ENCODE measurements around the gene COQ8B. TPM values are rescaled to one million over a fixed set of nuclear protein-coding genes. Genes with fewer than 3 reads are reported as not detected.

COQ8B gene
- total RNA-seq, 1 donor from 2014 or later: 38.5 TPM

DNA sequence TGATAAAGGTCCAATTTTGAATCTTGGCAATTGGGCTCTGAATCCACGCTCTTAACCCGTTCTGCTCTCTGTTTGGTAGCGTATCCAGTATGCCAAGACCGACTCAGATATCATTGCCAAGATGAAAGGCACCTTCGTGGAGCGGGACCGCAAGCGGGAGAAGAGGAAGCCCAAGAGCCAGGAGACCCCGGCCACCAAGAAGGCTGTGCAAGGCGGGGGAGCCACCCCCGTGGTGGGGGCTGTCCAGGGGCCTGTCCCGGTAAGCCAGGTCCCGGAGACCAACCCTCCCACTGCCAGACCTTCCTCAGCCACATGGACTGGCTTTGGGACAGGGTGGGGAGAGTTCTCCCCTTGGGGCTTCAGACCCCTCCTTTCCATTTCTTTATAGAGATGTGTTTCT is 42.7 kb upstream of the COQ8B start:
- POLR2A ChIA-PET: interaction anchor here (1.2 to 12.3 kb wide), 2 partner anchors 11 to 18 kb away, joined by 3 to 351 read pairs; partner anchors contain the start of genes MIA and RAB4B
- no peaks in the 10 kb centered on the region for H3K27me3 Mint-ChIP-seq
- no peak for ATAC-seq (ENCODE audit: low read depth)
- no peak overlapping the region for H3K4me3 Mint-ChIP-seq
- no peak for DNase-seq
- TF ChIP-seq, protein P1, sequence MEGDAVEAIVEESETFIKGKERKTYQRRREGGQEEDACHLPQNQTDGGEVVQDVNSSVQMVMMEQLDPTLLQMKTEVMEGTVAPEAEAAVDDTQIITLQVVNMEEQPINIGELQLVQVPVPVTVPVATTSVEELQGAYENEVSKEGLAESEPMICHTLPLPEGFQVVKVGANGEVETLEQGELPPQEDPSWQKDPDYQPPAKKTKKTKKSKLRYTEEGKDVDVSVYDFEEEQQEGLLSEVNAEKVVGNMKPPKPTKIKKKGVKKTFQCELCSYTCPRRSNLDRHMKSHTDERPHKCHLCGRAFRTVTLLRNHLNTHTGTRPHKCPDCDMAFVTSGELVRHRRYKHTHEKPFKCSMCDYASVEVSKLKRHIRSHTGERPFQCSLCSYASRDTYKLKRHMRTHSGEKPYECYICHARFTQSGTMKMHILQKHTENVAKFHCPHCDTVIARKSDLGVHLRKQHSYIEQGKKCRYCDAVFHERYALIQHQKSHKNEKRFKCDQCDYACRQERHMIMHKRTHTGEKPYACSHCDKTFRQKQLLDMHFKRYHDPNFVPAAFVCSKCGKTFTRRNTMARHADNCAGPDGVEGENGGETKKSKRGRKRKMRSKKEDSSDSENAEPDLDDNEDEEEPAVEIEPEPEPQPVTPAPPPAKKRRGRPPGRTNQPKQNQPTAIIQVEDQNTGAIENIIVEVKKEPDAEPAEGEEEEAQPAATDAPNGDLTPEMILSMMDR (IDR thresholded peaks at IDR 0.05): no peak
- CTCF ChIA-PET: no interaction called here
- peaks cover 86% of the 10 kb centered on the region for H3K36me3 Mint-ChIP-seq (ENCODE audit: low read depth)
- H3K27ac Mint-ChIP-seq: no peak overlapping the region
- H3K4me1 Mint-ChIP-seq: peaks cover 33% of the 10 kb centered on the region
- H3K9me3 Mint-ChIP-seq: no peaks in the 10 kb centered on the region
- intact Hi-C loops (cut with micrococcal nuclease): no loop called here

DNA sequence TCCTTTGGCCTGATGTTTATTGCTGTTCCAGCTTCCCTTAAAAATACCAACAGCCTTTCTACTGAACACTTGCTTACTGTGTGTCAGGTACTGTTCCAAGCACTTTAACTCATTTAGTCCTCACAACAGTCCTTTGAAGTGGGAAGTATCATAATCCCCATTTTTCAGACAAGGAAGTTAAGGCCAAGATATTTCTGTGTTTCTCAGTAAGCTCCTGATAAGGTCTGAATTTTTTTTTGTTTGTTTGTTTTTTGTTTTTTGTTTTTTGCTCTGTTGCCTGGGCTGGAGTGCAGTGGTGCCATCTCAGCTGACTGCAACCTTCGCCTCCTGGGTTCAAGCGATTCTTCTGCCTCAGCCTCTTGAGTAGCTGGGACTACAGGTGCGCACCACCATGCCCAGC is 41.8 kb upstream of the COQ8B start:
- no peak overlapping the region for H3K27ac Mint-ChIP-seq
- POLR2A ChIA-PET: interaction anchor here (1.1 to 12.3 kb wide), 4 partner anchors 12 to 41 kb away, joined by 3 to 351 read pairs (median 4); partner anchors contain the start of genes COQ8B, ITPKC, MIA and RAB4B
- no peak for DNase-seq
- ATAC-seq (ENCODE audit: low read depth): no peak
- TF ChIP-seq, protein P1 (IDR thresholded peaks at IDR 0.05): no peak
- no peak overlapping the region for H3K4me3 Mint-ChIP-seq
- no peaks in the 10 kb centered on the region for H3K9me3 Mint-ChIP-seq
- peaks cover 37% of the 10 kb centered on the region for H3K4me1 Mint-ChIP-seq
- CTCF ChIA-PET: no interaction called here
- H3K36me3 Mint-ChIP-seq (ENCODE audit: low read depth): peaks cover 80% of the 10 kb centered on the region
- no peaks in the 10 kb centered on the region for H3K27me3 Mint-ChIP-seq
- intact Hi-C loops (cut with micrococcal nuclease): no loop called here

DNA sequence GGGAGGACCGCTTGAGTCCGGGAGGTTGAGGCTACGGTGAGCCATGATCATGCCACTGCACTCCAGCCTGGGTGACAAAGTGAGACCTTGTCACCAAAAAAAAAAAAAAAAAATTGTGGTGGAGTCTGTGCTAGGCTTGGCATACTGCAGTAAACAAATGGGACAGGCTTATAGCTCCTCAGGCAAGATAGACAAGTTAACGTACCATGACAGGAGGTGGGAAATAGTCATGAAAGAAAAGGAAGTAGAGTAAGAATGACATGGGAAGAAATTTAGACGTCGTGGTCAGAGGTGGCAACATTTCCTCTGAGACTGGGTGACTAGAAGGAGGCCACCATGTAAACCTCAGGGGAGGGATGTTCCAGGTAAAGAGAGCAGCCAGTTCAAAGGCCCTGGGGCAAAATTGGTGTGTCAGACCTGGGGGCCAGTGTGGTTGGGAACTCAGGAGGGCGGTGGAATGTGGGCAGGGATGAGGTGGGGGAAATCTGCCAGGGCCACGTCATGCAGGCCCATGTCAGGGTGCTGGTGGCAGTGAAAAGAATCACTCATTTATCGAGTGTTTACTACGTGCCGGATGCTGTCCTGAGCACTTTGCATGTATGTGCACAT is 39.9 kb upstream of the COQ8B start:
- intact Hi-C loops (cut with micrococcal nuclease): no loop called here
- Mint-ChIP-seq H3K9me3 (no peaks in the 10 kb centered on the region), H3K4me3 (peak overlapping the region; percentile 41), H3K27ac (peak overlapping the region; percentile 30), H3K36me3 (ENCODE audit: low read depth) (peaks cover 72% of the 10 kb centered on the region), H3K27me3 (no peaks in the 10 kb centered on the region), H3K4me1 (peaks cover 51% of the 10 kb centered on the region)
- TF ChIP-seq, protein P1 (IDR thresholded peaks at IDR 0.05): no peak
- ATAC-seq (ENCODE audit: low read depth) (no peak), DNase-seq (no peak)
- CTCF ChIA-PET: interaction anchor here (0.6 kb wide), 1 partner anchor 22 kb away, joined by 3 read pairs; no protein-coding TSS in a partner anchor
- POLR2A ChIA-PET: interaction anchor here (0.7 to 12.3 kb wide), 5 partner anchors 10 to 63 kb away, joined by 3 to 351 read pairs (median 3); partner anchors contain the start of genes MIA and RAB4B

DNA sequence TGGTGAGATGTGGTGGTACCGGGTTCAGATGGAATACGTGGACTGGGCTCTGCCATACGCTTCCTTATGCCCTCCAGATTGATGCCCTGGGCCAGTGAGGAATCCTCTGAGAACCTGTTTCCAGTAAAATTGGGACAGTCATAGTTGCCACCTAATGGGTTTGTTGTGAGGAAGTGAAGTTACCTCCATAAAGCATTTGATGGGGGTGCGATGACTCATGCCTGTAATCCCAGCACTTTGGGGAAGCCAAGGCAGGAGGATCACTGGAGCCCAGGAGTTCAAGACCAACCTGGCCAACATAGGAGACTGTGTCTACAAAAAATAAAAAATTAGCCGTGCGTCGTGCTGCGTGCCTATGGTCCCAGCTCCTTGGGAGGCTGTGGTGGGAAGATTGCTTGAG is 39.1 kb upstream of the COQ8B start:
- DNase-seq (no peak), ATAC-seq (ENCODE audit: low read depth) (no peak)
- H3K36me3 Mint-ChIP-seq (ENCODE audit: low read depth): peaks cover 73% of the 10 kb centered on the region
- TF ChIP-seq, protein P1 (IDR thresholded peaks at IDR 0.05): no peak
- ChIA-PET CTCF (no interaction called here), POLR2A (interaction anchor here (0.6 to 12.3 kb wide), 6 partner anchors 15 to 1266 kb away, joined by 3 to 351 read pairs (median 3); partner anchors contain the start of genes MIA and RAB4B)
- H3K4me1 Mint-ChIP-seq: peaks cover 53% of the 10 kb centered on the region
- H3K9me3 Mint-ChIP-seq: no peaks in the 10 kb centered on the region
- no peaks in the 10 kb centered on the region for H3K27me3 Mint-ChIP-seq
- H3K4me3 Mint-ChIP-seq: peak overlapping the region; percentile 24
- peak overlapping the region; percentile 59 for H3K27ac Mint-ChIP-seq
- intact Hi-C loops (cut with micrococcal nuclease): no loop called here

DNA sequence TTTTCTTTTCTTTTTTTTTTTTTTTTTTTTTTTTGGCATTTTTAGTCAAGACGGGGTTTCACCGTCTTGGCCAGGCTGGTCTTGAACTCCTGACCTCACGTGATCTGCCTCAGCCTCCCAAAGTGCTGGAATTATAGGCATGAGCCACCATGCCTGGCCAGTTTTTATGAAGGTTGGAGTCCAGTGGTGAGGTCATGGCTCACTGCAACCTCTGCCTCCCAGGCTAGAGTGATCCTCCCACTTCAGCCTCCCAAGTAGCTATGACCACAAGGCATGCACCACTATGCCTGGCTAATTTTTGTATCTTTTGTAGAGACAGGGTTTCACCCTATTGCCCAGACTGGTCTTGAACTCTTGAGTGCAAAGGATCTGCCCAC is 38.5 kb upstream of the COQ8B start:
- TF ChIP-seq, protein P1 (IDR thresholded peaks at IDR 0.05): no peak
- Mint-ChIP-seq H3K36me3 (ENCODE audit: low read depth) (peaks cover 68% of the 10 kb centered on the region), H3K4me1 (peaks cover 55% of the 10 kb centered on the region), H3K27ac (peak overlapping the region; percentile 59), H3K27me3 (no peaks in the 10 kb centered on the region), H3K4me3 (peak overlapping the region; percentile 24), H3K9me3 (no peaks in the 10 kb centered on the region)
- DNase-seq (no peak), ATAC-seq (ENCODE audit: low read depth) (no peak)
- intact Hi-C loops (cut with micrococcal nuclease): no loop called here
- ChIA-PET CTCF (interaction anchor here (0.7 kb wide), 1 partner anchor 64 kb away, joined by 3 read pairs; no protein-coding TSS in a partner anchor), POLR2A (interaction anchor here (0.6 to 12.3 kb wide), 9 partner anchors 13 to 551 kb away, joined by 3 to 351 read pairs (median 3); partner anchors contain the start of genes EGLN2, MIA and RAB4B)

All from activated B cell treated with CpG ODN at 0.5 μM for 24 hours (primary cell).